Skin of body (tissue), 2 donors: ENCODE results near the gene ALDH18A1. TPM values are rescaled to one million over a fixed set of nuclear protein-coding genes. Genes with fewer than 3 reads are reported as not detected.
"Not testable (repeated sequence)": the region's sequence is repeated elsewhere in the genome, so short reads cannot be mapped to it uniquely, and the experiment has no call there.

Experiments
- DNase-seq: peaks from one replicate; lab custom pipeline; 2025; lab: John Stamatoyannopoulos, UW
- total RNA-seq: library from RNA; depleted of rRNA; stranded (reverse); fragments of >200 nt; gene quantifications from one replicate; pipeline ENCODE4 v1.2.3, GENCODE V29; 2014

ALDH18A1 gene
- total RNA-seq, 1 donor from 2014 or later, result 61.0 TPM

DNA sequence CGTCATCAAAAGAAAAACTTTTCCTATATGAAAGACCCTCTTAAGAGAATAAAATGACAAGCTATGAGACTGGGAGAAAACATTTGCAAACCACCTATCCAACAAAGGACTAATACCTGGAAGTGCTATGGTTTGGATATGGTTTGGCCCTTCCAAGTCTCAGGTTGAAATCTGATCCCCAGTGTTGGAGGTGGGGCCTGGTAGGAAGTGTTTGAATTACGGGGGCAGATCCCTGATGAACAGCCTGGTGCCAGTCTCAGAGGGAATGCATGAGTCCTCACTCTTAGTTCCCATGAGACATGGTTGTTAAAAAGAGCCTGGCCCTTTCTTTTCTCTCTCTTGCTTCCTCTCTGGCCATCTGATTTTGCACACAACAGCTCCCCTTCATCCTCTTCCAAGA is 6.3 kb downstream of the ALDH18A1 start:
- DNase-seq, result no peak

GRCh38 chr10:95648138-95648537 is 8.4 kb downstream of the ALDH18A1 start:
- no peak for DNase-seq

- no peak for DNase-seq
These were observed 10.4 kb downstream of the ALDH18A1 start for GRCh38 chr10:95646160-95646559.

- no peak for DNase-seq
These were observed 11.6 kb downstream of the ALDH18A1 start for GRCh38 chr10:95644901-95645300.

DNA sequence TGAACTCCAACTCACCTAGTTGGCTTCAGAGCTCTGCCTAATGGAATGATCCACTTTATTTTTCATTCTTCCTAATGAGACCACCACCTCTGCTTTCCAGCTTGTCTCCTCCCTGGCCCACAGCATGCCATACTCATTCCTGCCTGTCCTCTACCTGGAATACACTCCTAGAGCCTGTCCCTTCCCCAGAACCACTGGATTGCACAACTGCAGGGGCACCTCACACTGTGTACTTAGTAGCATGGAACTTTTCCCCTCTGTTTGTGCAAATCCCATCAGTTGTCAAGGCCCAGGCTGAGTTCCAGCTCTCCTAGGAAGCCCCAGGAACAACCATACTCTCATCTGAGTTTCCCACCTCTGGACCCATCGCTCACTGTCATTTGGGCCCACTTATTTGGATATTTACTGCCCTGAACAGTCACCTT is 15.6 kb downstream of the ALDH18A1 start:
- DNase-seq, result no peak

DNA sequence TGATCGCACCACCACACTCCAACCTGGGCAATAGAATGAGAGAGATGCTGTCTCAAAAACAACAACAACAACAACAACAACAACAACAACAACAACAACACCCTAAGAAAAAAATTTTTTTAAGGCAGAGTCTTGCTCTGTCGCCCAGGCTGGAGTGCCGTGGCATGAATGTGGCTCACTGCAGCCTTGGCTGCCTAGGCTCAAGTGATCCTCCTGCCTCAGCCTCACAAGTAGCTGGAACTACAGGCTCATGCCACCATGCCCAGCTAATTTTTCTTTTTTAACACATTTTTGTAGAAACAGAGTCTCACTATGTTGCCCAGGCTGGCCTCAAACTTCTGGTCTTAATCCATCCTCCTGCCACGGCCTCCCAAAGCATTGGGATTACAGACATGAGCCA is 18.6 kb downstream of the ALDH18A1 start:
- no peak for DNase-seq

DNA sequence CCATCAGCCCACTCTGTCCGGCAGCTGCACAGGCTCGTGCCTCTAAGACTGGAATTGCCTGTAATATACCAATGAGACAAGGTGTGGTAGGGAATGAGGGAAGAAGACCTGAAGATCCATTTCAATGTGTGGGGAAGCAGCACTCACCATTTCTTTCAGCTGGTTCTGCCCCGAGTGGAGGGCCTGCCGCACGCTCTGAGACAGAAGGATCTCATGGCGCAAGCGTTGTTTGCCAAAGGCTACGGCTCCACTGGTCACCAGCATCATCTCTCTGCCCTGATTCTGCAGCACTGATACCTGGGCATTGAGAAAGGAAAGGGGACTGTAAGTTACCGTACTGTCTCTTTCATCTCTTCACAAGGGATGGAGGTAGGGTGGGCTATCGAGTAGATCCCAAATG is 19.4 kb downstream of the ALDH18A1 start:
- no peak for DNase-seq

DNA sequence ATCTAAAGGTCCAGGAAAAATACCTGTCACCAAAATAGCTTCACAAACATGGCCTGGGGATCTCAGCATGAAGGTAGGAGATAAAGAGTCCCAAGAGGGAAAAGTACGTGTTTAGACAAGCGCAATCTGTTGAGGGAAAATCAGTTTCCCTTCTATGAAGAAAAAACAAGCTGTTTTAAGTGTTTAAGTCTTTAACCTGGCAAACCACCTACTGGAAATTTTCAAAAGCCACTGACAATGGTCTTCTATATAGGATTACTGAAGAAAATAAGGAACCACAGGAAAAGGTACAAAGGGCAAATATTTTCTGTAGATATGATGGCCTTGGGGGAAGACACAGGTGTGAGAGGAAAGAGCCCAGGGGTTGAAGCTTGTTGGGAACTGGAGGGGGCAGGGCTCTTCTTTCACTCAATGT is 21.2 kb downstream of the ALDH18A1 start:
- no peak for DNase-seq

DNA sequence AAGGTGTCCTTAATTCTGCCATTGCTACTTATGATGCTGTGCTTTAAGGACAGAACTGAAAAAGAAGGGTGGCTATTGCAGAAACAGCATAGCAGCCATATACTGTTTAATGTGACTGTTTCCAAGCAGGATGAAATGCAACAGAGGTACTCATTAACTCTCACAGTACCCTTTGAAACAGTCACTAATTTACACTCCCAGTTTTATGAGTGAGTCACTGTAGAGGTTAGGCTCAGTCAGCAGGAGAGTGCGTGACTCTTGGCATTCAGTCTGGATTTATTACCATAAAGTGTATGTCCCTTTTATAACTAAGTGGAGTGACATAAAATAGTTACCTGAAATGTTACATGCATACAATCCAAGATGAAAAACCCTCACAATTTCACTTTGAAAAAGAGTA is 27.7 kb downstream of the ALDH18A1 start:
- DNase-seq, result no peak

- DNase-seq, result no peak
These were observed 30.0 kb downstream of the ALDH18A1 start for GRCh38 chr10:95626500-95626899.

DNA sequence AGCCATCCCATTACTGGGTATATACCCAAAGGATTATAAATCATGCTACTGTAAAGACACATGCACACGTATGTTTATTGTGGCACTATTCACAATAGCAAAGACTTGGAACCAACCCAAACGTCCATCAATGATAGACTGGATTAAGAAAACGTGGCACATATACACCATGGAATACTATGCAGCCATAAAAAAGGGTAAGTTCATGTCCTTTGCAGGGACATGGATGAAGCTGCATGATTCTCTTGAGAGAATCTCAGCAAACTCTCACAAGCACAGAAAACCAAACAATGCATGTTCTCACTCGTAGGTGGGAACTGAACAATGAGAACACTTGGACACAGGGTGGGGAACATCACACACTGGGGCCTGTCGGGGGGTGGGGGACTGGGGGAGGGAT is 36.1 kb downstream of the ALDH18A1 start:
- not testable (repeated sequence) for DNase-seq

DNA sequence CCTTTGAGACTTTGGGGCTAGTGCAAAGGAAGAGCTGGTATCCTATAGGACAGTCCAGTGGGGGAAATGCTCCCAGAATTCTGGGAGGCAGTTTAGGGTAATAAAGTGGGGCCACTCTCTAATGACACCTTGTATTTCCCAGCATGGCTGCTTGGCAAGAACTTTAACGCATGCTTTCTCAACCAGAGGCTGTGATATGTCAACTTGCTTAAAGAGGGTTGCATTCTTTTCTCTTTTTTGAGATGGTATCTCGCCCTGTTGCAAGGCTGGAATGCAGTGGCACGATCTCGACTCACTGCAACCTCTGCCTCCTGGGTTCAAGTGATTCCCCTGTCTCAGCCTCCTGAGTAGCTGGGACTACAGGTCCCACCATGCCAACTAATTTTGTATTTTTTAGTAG is 38.4 kb downstream of the ALDH18A1 start:
- no peak for DNase-seq

GRCh38 chr10:95616446-95616845 is 40.1 kb downstream of the ALDH18A1 start:
- DNase-seq, result no peak

GRCh38 chr10:95613330-95613729 is 43.2 kb downstream of the ALDH18A1 start:
- DNase-seq, result no peak

- no peak for DNase-seq
These were observed 45.8 kb downstream of the ALDH18A1 start for GRCh38 chr10:95610727-95611126.

DNA sequence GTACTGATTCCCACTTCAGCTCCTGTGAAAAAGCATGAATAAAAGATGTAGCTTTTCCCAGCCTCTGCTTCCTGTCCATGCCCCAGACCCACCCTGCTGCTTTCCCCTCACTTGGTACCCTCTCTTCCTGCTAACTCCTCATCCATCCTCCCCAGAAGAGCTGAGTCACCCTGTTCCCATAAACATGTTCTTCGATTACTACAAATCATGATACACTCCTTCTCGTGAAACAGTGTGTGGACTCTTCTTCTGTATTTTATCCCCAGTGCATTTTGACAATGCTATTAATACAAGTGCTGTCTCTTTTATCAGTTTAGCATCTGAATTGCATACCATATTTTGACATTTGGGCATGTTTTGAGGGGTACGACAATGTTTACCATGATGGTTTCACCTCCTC is 49.6 kb downstream of the ALDH18A1 start:
- no peak for DNase-seq

- no peak for DNase-seq
These were observed 51.3 kb downstream of the ALDH18A1 start for GRCh38 chr10:95605163-95605562.

- no peak for DNase-seq
These were observed 51.9 kb downstream of the ALDH18A1 start for GRCh38 chr10:95604630-95605029.

GRCh38 chr10:95602382-95602781 is 54.1 kb downstream of the ALDH18A1 start:
- no peak for DNase-seq

- DNase-seq, result peak; percentile 76
These were observed 55.3 kb downstream of the ALDH18A1 start for GRCh38 chr10:95601116-95601719.

GRCh38 chr10:95600158-95600557 is 56.4 kb downstream of the ALDH18A1 start:
- DNase-seq, result no peak

GRCh38 chr10:95597788-95598187 is 58.7 kb downstream of the ALDH18A1 start:
- no peak for DNase-seq

- no peak for DNase-seq
These were observed 68.5 kb downstream of the ALDH18A1 start for GRCh38 chr10:95588025-95588424.
